Measurements from ENCODE around the gene SDK2. TPM values are rescaled to one million over a fixed set of nuclear protein-coding genes. Genes with fewer than 3 reads are reported as not detected.

SDK2 gene
- polyA plus RNA-seq, 3 donors, result 0.01 TPM; not detected in 2

GRCh38 chr17:73645050-73645871 lies 1.0 kb upstream of the SDK2 start:
- TF ChIP-seq, protein P1, sequence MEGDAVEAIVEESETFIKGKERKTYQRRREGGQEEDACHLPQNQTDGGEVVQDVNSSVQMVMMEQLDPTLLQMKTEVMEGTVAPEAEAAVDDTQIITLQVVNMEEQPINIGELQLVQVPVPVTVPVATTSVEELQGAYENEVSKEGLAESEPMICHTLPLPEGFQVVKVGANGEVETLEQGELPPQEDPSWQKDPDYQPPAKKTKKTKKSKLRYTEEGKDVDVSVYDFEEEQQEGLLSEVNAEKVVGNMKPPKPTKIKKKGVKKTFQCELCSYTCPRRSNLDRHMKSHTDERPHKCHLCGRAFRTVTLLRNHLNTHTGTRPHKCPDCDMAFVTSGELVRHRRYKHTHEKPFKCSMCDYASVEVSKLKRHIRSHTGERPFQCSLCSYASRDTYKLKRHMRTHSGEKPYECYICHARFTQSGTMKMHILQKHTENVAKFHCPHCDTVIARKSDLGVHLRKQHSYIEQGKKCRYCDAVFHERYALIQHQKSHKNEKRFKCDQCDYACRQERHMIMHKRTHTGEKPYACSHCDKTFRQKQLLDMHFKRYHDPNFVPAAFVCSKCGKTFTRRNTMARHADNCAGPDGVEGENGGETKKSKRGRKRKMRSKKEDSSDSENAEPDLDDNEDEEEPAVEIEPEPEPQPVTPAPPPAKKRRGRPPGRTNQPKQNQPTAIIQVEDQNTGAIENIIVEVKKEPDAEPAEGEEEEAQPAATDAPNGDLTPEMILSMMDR (IDR thresholded peaks at IDR 0.05), result no peak
- H3K27me3 ChIP-seq (ENCODE audit: control insufficient read depth in 2 of 2, insufficient read depth in 2 of 2, low read length in 2 of 2), result peaks cover 53 to 61% of the 10 kb centered on the region in 2 donors
- H3K4me1 ChIP-seq (ENCODE audit: control insufficient read depth in 1 of 2, insufficient read depth in 2 of 2, low read length in 2 of 2), result peaks cover 21 to 29% of the 10 kb centered on the region in 2 donors
- WGBS (ENCODE audit: insufficient coverage), result 5% methylated on average over 72 of the region's 90 CpGs
- peaks cover 63 to 77% (median 65%) of the 10 kb centered on the region in 3 donors for H3K27me3 Mint-ChIP-seq (ENCODE audit: low read depth in 3 of 3)
- H3K9me3 Mint-ChIP-seq, result peaks cover 0 to 9% (median 1%) of the 10 kb centered on the region in 7 donors
- intact Hi-C loops (cut with micrococcal nuclease), result no loop called here
- peaks cover 19% of the 10 kb centered on the region for H3K4me1 Mint-ChIP-seq
- H3K4me3 ChIP-seq (replicated peaks in 1 of 3; ENCODE audit: low read depth in 2 of 3, low read length in 3 of 3), result peak overlapping the region in 1 of 3 experiments; percentile 56
- H3K9me3 ChIP-seq (replicated peaks in 1 of 2; ENCODE audit: control insufficient read depth in 1 of 2, insufficient read depth in 1 of 2, low read length in 2 of 2), result peaks cover 0 to 18% of the 10 kb centered on the region in 2 donors
- no peak overlapping the region for H3K9ac ChIP-seq (ENCODE audit: insufficient read depth, low read length, poor library complexity, severe bottlenecking)
- H3K27ac ChIP-seq (ENCODE audit: low read depth in 1 of 2, low read length in 2 of 2), result no peak overlapping the region
- peak overlapping the region; percentile 70 for H3K4me2 ChIP-seq (replicated peaks; ENCODE audit: extremely low read depth, low read length, poor library complexity, severe bottlenecking)
- H2AFZ ChIP-seq (ENCODE audit: insufficient read depth, low read depth, low read length, poor library complexity, severe bottlenecking), result no peak overlapping the region
- H3K4me3 Mint-ChIP-seq, result peak overlapping the region; percentile 57 to 75
- no peaks in the 10 kb centered on the region for H4K20me1 ChIP-seq (ENCODE audit: insufficient read depth, low read length)
- H3K36me3 Mint-ChIP-seq, result peaks cover 0 to 4% of the 10 kb centered on the region in 2 donors
- DNase-seq, result no peak
- H3K79me2 ChIP-seq (ENCODE audit: insufficient read depth, low read length), result no peaks in the 10 kb centered on the region
- H3K27ac Mint-ChIP-seq, result no peak overlapping the region
- no peaks in the 10 kb centered on the region for H3K36me3 ChIP-seq (replicated peaks in 1 of 2; ENCODE audit: control insufficient read depth in 1 of 2, insufficient read depth in 2 of 2, low read length in 2 of 2)

- Histone ChIP-seq H3K27me3 (ENCODE audit: control insufficient read depth in 2 of 2, insufficient read depth in 2 of 2, low read length in 2 of 2) (peaks cover 53 to 61% of the 10 kb centered on the region in 2 donors), H4K20me1 (ENCODE audit: insufficient read depth, low read length) (no peaks in the 10 kb centered on the region), H3K4me2 (replicated peaks; ENCODE audit: extremely low read depth, low read length, poor library complexity, severe bottlenecking) (peak overlapping the region; percentile 70), H2AFZ (ENCODE audit: insufficient read depth, low read depth, low read length, poor library complexity, severe bottlenecking) (no peak overlapping the region), H3K79me2 (ENCODE audit: insufficient read depth, low read length) (no peaks in the 10 kb centered on the region), H3K9ac (ENCODE audit: insufficient read depth, low read length, poor library complexity, severe bottlenecking) (no peak overlapping the region), H3K4me3 (replicated peaks in 1 of 3; ENCODE audit: low read depth in 2 of 3, low read length in 3 of 3) (peak overlapping the region in 2 of 3 experiments; percentile 16 to 56), H3K36me3 (replicated peaks in 1 of 2; ENCODE audit: control insufficient read depth in 1 of 2, insufficient read depth in 2 of 2, low read length in 2 of 2) (no peaks in the 10 kb centered on the region), H3K27ac (ENCODE audit: low read depth in 1 of 2, low read length in 2 of 2) (no peak overlapping the region), H3K4me1 (ENCODE audit: control insufficient read depth in 1 of 2, insufficient read depth in 2 of 2, low read length in 2 of 2) (peaks cover 21 to 29% of the 10 kb centered on the region in 2 donors), H3K9me3 (replicated peaks in 1 of 2; ENCODE audit: control insufficient read depth in 1 of 2, insufficient read depth in 1 of 2, low read length in 2 of 2) (peaks cover 0 to 18% of the 10 kb centered on the region in 2 donors)
- H3K4me1 Mint-ChIP-seq, result peaks cover 19% of the 10 kb centered on the region
- no peak for DNase-seq
- TF ChIP-seq, protein P1 (IDR thresholded peaks at IDR 0.05), result no peak
- peaks cover 0 to 9% (median 1%) of the 10 kb centered on the region in 7 donors for H3K9me3 Mint-ChIP-seq
- H3K27me3 Mint-ChIP-seq (ENCODE audit: low read depth in 3 of 3), result peaks cover 59 to 76% (median 63%) of the 10 kb centered on the region in 3 donors
- WGBS (ENCODE audit: insufficient coverage), result 5% methylated on average over 6 of the region's 13 CpGs
- intact Hi-C loops (cut with micrococcal nuclease), result loop anchor here (5.0 kb wide), 1 partner anchor 69 kb away; no protein-coding TSS in a partner anchor
- H3K27ac Mint-ChIP-seq, result no peak overlapping the region
- peak overlapping the region; percentile 60 to 89 for H3K4me3 Mint-ChIP-seq
- peaks cover 0 to 4% of the 10 kb centered on the region in 2 donors for H3K36me3 Mint-ChIP-seq
These were observed 447 bp downstream of the SDK2 start for GRCh38 chr17:73643852-73644144.
